Stimulated activated CD8-positive, alpha-beta memory T cell treated with anti-CD3 and anti-CD28 coated beads, Interleukin-15, amount 100 ng/mL, for 48 hours (primary cell): ENCODE data around the gene ASB2.

Experiments used
- DNase-seq, 2 donors: peaks; one replicate each; pipeline ENCODE4 v3.0.0-alpha.2; 2020; ENCODE audit warnings: low read depth in 2 of 2

The ASB2 gene

GRCh38 chr14:93978735-93979134 is 2.4 kb upstream of the ASB2 start:
- no peak for DNase-seq

GRCh38 chr14:93977790-93978581 is 1.6 kb upstream of the ASB2 start:
- peak; percentile 74 to 76 for DNase-seq

- no peak for DNase-seq
These were observed 801 bp upstream of the ASB2 start for GRCh38 chr14:93977171-93977570.

- DNase-seq, result no peak
These were observed 436 bp downstream of the ASB2 start for GRCh38 chr14:93975791-93976476.

- no peak for DNase-seq
These were observed 1.5 kb downstream of the ASB2 start for GRCh38 chr14:93974833-93975232.

- no peak for DNase-seq
These were observed 2.1 kb downstream of the ASB2 start for GRCh38 chr14:93974299-93974698.

- no peak for DNase-seq
These were observed 2.8 kb downstream of the ASB2 start for GRCh38 chr14:93973607-93974006.

- DNase-seq, result no peak
These were observed 3.7 kb downstream of the ASB2 start for GRCh38 chr14:93972618-93973205.

GRCh38 chr14:93971635-93972027 is 4.7 kb downstream of the ASB2 start:
- DNase-seq, result no peak

- DNase-seq, result peak in 1 of 2 donors; percentile 70
These were observed 5.3 kb downstream of the ASB2 start for GRCh38 chr14:93970965-93971634.

GRCh38 chr14:93970585-93970964 is 5.8 kb downstream of the ASB2 start:
- no peak for DNase-seq

- DNase-seq, result no peak
These were observed 7.1 kb downstream of the ASB2 start for GRCh38 chr14:93969082-93969828.

- no peak for DNase-seq
These were observed 8.6 kb downstream of the ASB2 start for GRCh38 chr14:93967637-93968250.

- no peak for DNase-seq
These were observed 10.4 kb downstream of the ASB2 start for GRCh38 chr14:93965946-93966474.

GRCh38 chr14:93965287-93965821 is 11.0 kb downstream of the ASB2 start:
- DNase-seq, result no peak

GRCh38 chr14:93964820-93965286 is 11.5 kb downstream of the ASB2 start:
- no peak for DNase-seq

GRCh38 chr14:93964281-93964680 is 12.1 kb downstream of the ASB2 start:
- DNase-seq, result no peak

GRCh38 chr14:93963692-93964091 is 12.7 kb downstream of the ASB2 start:
- DNase-seq, result no peak

- DNase-seq, result no peak
These were observed 13.4 kb downstream of the ASB2 start for GRCh38 chr14:93962701-93963601.

GRCh38 chr14:93961620-93962019 is 14.8 kb downstream of the ASB2 start:
- DNase-seq, result no peak
